ENCODE measurements around the gene PIP5K1C. TPM values are rescaled to one million over a fixed set of nuclear protein-coding genes. Genes with fewer than 3 reads are reported as not detected.
"Not testable (repeated sequence)": the region's sequence is repeated elsewhere in the genome, so short reads cannot be mapped to it uniquely, and the experiment has no call there.

Gene PIP5K1C
- total RNA-seq, 1 donor from 2014 or later: 57.7 TPM

- no peak for DNase-seq
Observed at GRCh38 chr19:3585301-3586126, 114.8 kb downstream of the PIP5K1C start, which contains the start of gene GIPC3. Gene GIPC3, plus strand, starts transcription at chr19:3585478. Its CDS starts 120 bp downstream, at chr19:3585598.

DNA sequence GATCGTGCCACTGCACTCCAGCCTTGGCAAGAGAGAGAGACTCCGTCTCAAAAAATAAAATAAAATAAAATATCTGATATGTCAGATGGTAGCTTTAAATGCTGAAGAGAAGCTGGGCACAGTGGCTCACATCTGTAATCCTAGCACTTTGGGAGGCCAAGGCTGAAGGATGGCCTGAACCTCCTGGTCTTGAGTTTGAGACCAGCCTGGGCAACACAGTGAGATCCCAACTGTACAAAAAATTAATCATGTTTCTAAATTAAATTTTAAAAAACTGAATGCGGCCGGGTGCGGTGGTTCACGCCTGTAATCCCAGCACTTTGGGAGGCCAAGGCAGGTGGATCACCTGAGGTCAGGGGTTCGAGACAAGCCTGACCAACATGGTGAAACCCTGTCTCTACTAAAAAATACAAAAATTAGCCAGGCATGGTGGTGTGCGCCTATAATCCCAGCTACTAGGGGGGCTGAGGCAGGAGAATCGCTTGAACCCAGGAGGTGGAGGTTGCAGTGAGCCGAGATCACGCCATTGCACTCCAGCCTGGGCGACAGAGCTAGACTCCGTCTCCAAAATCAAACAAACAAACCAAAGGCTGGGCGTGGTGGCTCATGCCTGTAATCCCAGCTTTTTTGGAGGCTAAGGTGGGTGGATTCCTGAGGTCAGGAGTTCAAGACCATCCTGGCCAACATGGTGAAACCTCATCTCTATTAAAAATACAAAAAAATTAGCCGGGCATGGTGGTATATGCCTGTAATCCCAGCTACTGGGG, 116.0 kb downstream of the PIP5K1C start:
- DNase-seq: not testable (repeated sequence)

GRCh38 chr19:3581792-3582191, 118.5 kb downstream of the PIP5K1C start:
- DNase-seq: not testable (repeated sequence)

Other genes with a start within 250 kb of the PIP5K1C start
- gene SMIM24, start 219.9 kb downstream of the PIP5K1C start, total RNA-seq: not detected in 2 replicates
- not detected in 2 replicates for gene SMIM44, start 217.0 kb downstream of the PIP5K1C start, total RNA-seq
- 13.1 and 16.8 TPM in 2 replicates for gene DOHH, start 199.8 kb downstream of the PIP5K1C start, total RNA-seq
- 36.1 and 66.7 TPM in 2 replicates for gene FZR1, start 194.2 kb downstream of the PIP5K1C start, total RNA-seq
- not detected in 2 replicates for gene TEKTIP1, start 161.3 kb downstream of the PIP5K1C start, total RNA-seq
- gene MFSD12, start 142.9 kb downstream of the PIP5K1C start, total RNA-seq: 90.3 and 121 TPM in 2 replicates
- gene HMG20B, start 127.5 kb downstream of the PIP5K1C start, total RNA-seq: 75.0 and 94.7 TPM in 2 replicates
- 1.1 and 1.2 TPM in 2 replicates for gene GIPC3, start 115.0 kb downstream of the PIP5K1C start, total RNA-seq
- gene TBXA2R, start 93.6 kb downstream of the PIP5K1C start, total RNA-seq: 1.3 and 1.7 TPM in 2 replicates
- 30.8 and 39.2 TPM in 2 replicates for gene CACTIN, start 73.7 kb downstream of the PIP5K1C start, total RNA-seq
- 0.09 and 0.51 TPM in 2 replicates for gene TJP3, start 7.9 kb upstream of the PIP5K1C start, total RNA-seq
- gene APBA3, start 61.2 kb upstream of the PIP5K1C start, total RNA-seq: 26.5 and 33.5 TPM in 2 replicates
- 30.3 and 55.8 TPM in 2 replicates for gene MRPL54, start 62.2 kb upstream of the PIP5K1C start, total RNA-seq
- gene RAX2, start 71.8 kb upstream of the PIP5K1C start, total RNA-seq: not detected in 2 replicates
- 0.19 and 0.34 TPM in 2 replicates for gene MATK, start 85.9 kb upstream of the PIP5K1C start, total RNA-seq
- 0.17 TPM in 1 of 2 replicates, not detected in the other for gene ZFR2, start 168.6 kb upstream of the PIP5K1C start, total RNA-seq
- not detected in 2 replicates for gene ATCAY, start 180.2 kb upstream of the PIP5K1C start, total RNA-seq
- not detected in 2 replicates for gene NMRK2, start 232.6 kb upstream of the PIP5K1C start, total RNA-seq